ENCODE data around the gene SUN2. TPM values are rescaled to one million over a fixed set of nuclear protein-coding genes. Genes with fewer than 3 reads are reported as not detected.

Gene SUN2
- total and polyA plus RNA-seq, 2 of the 13 experiments (the other 11 are each of a cell fraction or from before 2014, with no cell fraction given) = 45.6 to 56.6 TPM

- TF ChIP-seq PHF20 (CRISPR knock-in tag; IDR thresholded peaks at IDR 0.05) (peak; percentile 70), SAFB2 (CRISPR knock-in tag; IDR thresholded peaks at IDR 0.05; ENCODE audit: borderline replicate concordance, low read depth) (peak; percentile 49; the same call in 1 of the 2 replicates), TFE3 (CRISPR knock-in tag; IDR thresholded peaks at IDR 0.05) (0 out of 2 replicates have a peak, but pooled peaks have one; percentile 8), ZFP91 (CRISPR knock-in tag; IDR thresholded peaks at IDR 0.05; ENCODE audit: borderline replicate concordance) (peak; percentile 80), MBNL3 (CRISPR knock-in tag; conservative IDR thresholded peaks at IDR 0.05) (no peak), DRAP1 (CRISPR knock-in tag; IDR thresholded peaks at IDR 0.05) (no peak; the same call in 1 of the 2 replicates), REXO4 (CRISPR knock-in tag; IDR thresholded peaks at IDR 0.05; ENCODE audit: borderline replicate concordance) (no peak), AKAP8 (CRISPR knock-in tag; IDR thresholded peaks at IDR 0.05) (no peak), SOX5 (CRISPR knock-in tag; IDR thresholded peaks at IDR 0.05; ENCODE audit: borderline replicate concordance) (peak; percentile 39; the same call in 1 of the 2 replicates), FOXP4 (CRISPR knock-in tag; IDR thresholded peaks at IDR 0.05) (peak; percentile 58; the same call in 1 of the 2 replicates), E2F2 (CRISPR knock-in tag; IDR thresholded peaks at IDR 0.05; ENCODE audit: borderline replicate concordance) (peak; percentile 87), KLF16 (CRISPR knock-in tag; IDR thresholded peaks at IDR 0.05) (no peak), SP2 (CRISPR knock-in tag; IDR thresholded peaks at IDR 0.05) (peak; percentile 61), DZIP1 (CRISPR knock-in tag; IDR thresholded peaks at IDR 0.05) (no peak; the same call in 1 of the 2 replicates), KDM3A (CRISPR knock-in tag; IDR thresholded peaks at IDR 0.05; ENCODE audit: low read depth) (no peak), ADNP (CRISPR knock-in tag; IDR thresholded peaks at IDR 0.05) (no peak), ATF7 (IDR thresholded peaks at IDR 0.05) (peak; percentile 98), ATF7 (CRISPR knock-in tag; IDR thresholded peaks at IDR 0.05) (peak; percentile 99), ZNF441 (CRISPR knock-in tag; IDR thresholded peaks at IDR 0.05; ENCODE audit: borderline replicate concordance) (peak; percentile 53; the same call in 1 of the 2 replicates)
Measured at GRCh38 chr22:38700789-38701628, 54.8 kb downstream of the SUN2 start, which contains the start of gene JOSD1 (continued).

Data from HepG2 (cell line).